ENCODE results near the gene SNX8. TPM values are rescaled to one million over a fixed set of nuclear protein-coding genes. Genes with fewer than 3 reads are reported as not detected.

The SNX8 gene
- total RNA-seq, 2 donors from 2014 or later: 23.7 to 31.8 TPM

Other genes starting within 250 kb of the SNX8 start
- 10 to 100 TPM; 46.7 to 66.0 TPM for gene MAD1L1, start 81.5 kb downstream of the SNX8 start, total RNA-seq
- 10 to 100 TPM; 20.9 to 40.2 TPM for gene MRM2, start 72.2 kb downstream of the SNX8 start, total RNA-seq
- 10 to 100 TPM; 64.5 to 71.9 TPM for gene NUDT1, start 72.2 kb downstream of the SNX8 start, total RNA-seq
- gene EIF3B, start 40.4 kb upstream of the SNX8 start, total RNA-seq: 100 to 1,000 TPM; 145 to 283 TPM
- 1 to 10 TPM; 4.8 to 8.5 TPM for gene CHST12, start 89.2 kb upstream of the SNX8 start, total RNA-seq
- not detected for gene GRIFIN, start 162.0 kb upstream of the SNX8 start, total RNA-seq
- gene LFNG, start 205.3 kb upstream of the SNX8 start, total RNA-seq: 10 to 100 TPM; 42.6 to 48.8 TPM
- 10 to 100 TPM; 34.0 to 42.8 TPM for gene BRAT1, start 241.1 kb upstream of the SNX8 start, total RNA-seq
- 10 to 100 TPM; 11.2 to 15.3 TPM for gene IQCE, start 244.5 kb upstream of the SNX8 start, total RNA-seq